Measurements from ENCODE around the gene TLR1. TPM values are rescaled to one million over a fixed set of nuclear protein-coding genes. Genes with fewer than 3 reads are reported as not detected.

TLR1 gene
- polyA plus RNA-seq, 1 of the 3 experiments (the other 2 are of a cell fraction): not detected

DNA sequence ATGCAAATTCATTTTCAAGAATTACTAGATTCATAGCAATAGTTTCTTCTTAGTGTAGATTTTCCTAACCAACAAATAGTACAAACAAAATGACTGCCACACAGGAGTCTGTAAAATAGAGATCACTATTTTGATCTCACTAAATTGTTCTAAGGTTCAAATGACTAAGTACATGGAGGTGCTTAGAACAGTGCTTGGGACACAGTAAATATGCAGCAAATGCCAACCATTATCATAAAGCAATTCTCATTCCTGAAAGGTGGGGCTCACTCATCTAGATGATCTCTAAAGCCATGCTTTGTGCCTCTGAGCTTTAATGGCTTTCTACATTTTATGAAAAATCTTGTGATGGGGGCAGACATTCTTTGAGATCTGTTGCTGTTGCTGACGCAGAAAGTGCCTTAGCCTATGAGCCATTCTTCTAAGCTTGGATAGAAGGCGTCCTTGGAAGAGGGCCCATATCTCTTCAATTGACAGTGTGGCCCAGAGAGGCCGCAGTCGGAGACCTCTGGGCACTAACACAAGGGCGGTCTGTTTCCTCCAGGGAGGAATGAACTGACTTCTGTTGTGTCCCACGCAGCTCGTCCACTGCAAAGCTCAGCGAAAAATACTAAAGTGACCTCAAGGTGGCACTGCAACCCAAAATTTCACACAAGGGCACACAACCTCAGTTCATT is 45.3 kb downstream of the TLR1 start:
- no peaks in the 10 kb centered on the region for H3K9me2 ChIP-seq
- ChIA-PET CTCF (interaction anchor here (0.7 to 5.6 kb wide), 55 partner anchors 10 to 916 kb away, joined by 3 to 88 read pairs (median 4); partner anchors contain the start of genes TLR1 and TLR10), POLR2A (no interaction called here)
- 19% methylated on average over 5 of the region's 8 CpGs for WGBS (ENCODE audit: low lambda C conversion rate)
- no peak overlapping the region for H3K4me2 ChIP-seq
- TF ChIP-seq EP300 (IDR thresholded peaks at IDR 0.05; ENCODE audit: borderline replicate concordance in 1 of 2, low read depth in 1 of 2, low read length in 1 of 2) (no peak), CHD2 (IDR thresholded peaks at IDR 0.05; ENCODE audit: low read length, partially characterized antibody) (no peak), TEAD4 (IDR thresholded peaks at IDR 0.05; ENCODE audit: borderline replicate concordance, insufficient read depth) (no peak), RCOR1 (IDR thresholded peaks at IDR 0.05; ENCODE audit: low read length) (no peak), CTCF (IDR thresholded peaks at IDR 0.05) (peak; percentile 86), SMC3 (IDR thresholded peaks at IDR 0.05; ENCODE audit: low read depth, low read length) (peak; percentile 61), NRF1 (IDR thresholded peaks at IDR 0.05; ENCODE audit: low read depth, low read length) (no peak), RAD21 (IDR thresholded peaks at IDR 0.05; ENCODE audit: low read length) (peak; percentile 87)
- no peak overlapping the region for H3K9ac ChIP-seq
- no peaks in the 10 kb centered on the region; a peak in 1 of 4 replicates for H3K4me1 ChIP-seq (ENCODE audit: control insufficient read depth in 1 of 2, insufficient read depth in 2 of 2, low read depth in 1 of 2, low read length in 1 of 2)
- no peaks in the 10 kb centered on the region for H3K79me2 ChIP-seq (ENCODE audit: insufficient read depth)
- H4K20me1 ChIP-seq (ENCODE audit: insufficient read depth): no peaks in the 10 kb centered on the region
- peak; percentile 58 for DNase-seq
- H3K36me3 ChIP-seq (replicated peaks in 1 of 2; ENCODE audit: control insufficient read depth in 1 of 2, insufficient read depth in 2 of 2, low read length in 1 of 2): no peaks in the 10 kb centered on the region
- H3F3A ChIP-seq (replicated peaks; ENCODE audit: insufficient read depth): no peaks in the 10 kb centered on the region
- no peaks in the 10 kb centered on the region for H3K27me3 ChIP-seq (ENCODE audit: insufficient read depth)
- H2AFZ ChIP-seq (ENCODE audit: low read depth): peak overlapping the region; percentile 8; the same call in 1 of the 2 replicates
- no peaks in the 10 kb centered on the region for H3K9me3 ChIP-seq
- H3K4me3 ChIP-seq (ENCODE audit: low read depth in 2 of 2, low read length in 1 of 2): no peak overlapping the region; a peak in 1 of 4 replicates
- H3K27ac ChIP-seq (ENCODE audit: low read depth in 2 of 2, low read length in 1 of 2): no peak overlapping the region

GRCh38 chr4:38757945-38758600 is 46.5 kb downstream of the TLR1 start:
- Histone ChIP-seq H3K9ac (no peak overlapping the region), H3K36me3 (replicated peaks in 1 of 2; ENCODE audit: control insufficient read depth in 1 of 2, insufficient read depth in 2 of 2, low read length in 1 of 2) (no peaks in the 10 kb centered on the region), H3K4me1 (ENCODE audit: control insufficient read depth in 1 of 2, insufficient read depth in 2 of 2, low read depth in 1 of 2, low read length in 1 of 2) (no peaks in the 10 kb centered on the region; a peak in 1 of 4 replicates), H3K9me3 (no peaks in the 10 kb centered on the region), H4K20me1 (ENCODE audit: insufficient read depth) (no peaks in the 10 kb centered on the region), H3K79me2 (ENCODE audit: insufficient read depth) (no peaks in the 10 kb centered on the region), H3K27me3 (ENCODE audit: insufficient read depth) (no peaks in the 10 kb centered on the region), H3K27ac (ENCODE audit: low read depth in 2 of 2, low read length in 1 of 2) (no peak overlapping the region), H3F3A (replicated peaks; ENCODE audit: insufficient read depth) (no peaks in the 10 kb centered on the region), H2AFZ (ENCODE audit: low read depth) (no peak overlapping the region), H3K4me2 (no peak overlapping the region), H3K9me2 (no peaks in the 10 kb centered on the region), H3K4me3 (ENCODE audit: low read depth in 2 of 2, low read length in 1 of 2) (no peak overlapping the region)
- POLR2A ChIA-PET: no interaction called here
- DNase-seq: no peak
- TF ChIP-seq USF1 (IDR thresholded peaks at IDR 0.05; ENCODE audit: borderline replicate concordance, low read depth) (no peak), YY1 (IDR thresholded peaks at IDR 0.05; ENCODE audit: low read depth) (no peak), MEF2A (IDR thresholded peaks at IDR 0.05; ENCODE audit: borderline replicate concordance, low read depth) (no peak), GABPA (IDR thresholded peaks at IDR 0.05; ENCODE audit: low read depth) (no peak), CTCF (IDR thresholded peaks at IDR 0.05) (peak; percentile 36)
- CTCF ChIA-PET: interaction anchor here (0.9 to 5.6 kb wide), 9 partner anchors 11 to 579 kb away, joined by 3 to 88 read pairs (median 13); partner anchors contain the start of genes TLR1 and TLR10
- 81% methylated on average over 6 of the region's 6 CpGs for WGBS (ENCODE audit: low lambda C conversion rate)
